ENCODE measurements around the gene SNF8. TPM values are rescaled to one million over a fixed set of nuclear protein-coding genes. Genes with fewer than 3 reads are reported as not detected.
A peak's percentile ranks its signal among the peaks of the same experiment; 100 is the strongest.

The SNF8 gene
- total and polyA plus RNA-seq, 9 of the 15 experiments (the other 6 are each of a cell fraction or from before 2014, with no cell fraction given) = 6.9 to 149 (median 117) TPM

- peak; percentile 41 for TF ChIP-seq MAFF (IDR thresholded peaks at IDR 0.05; ENCODE audit: low read length)
- TF ChIP-seq ZBTB1 (CRISPR knock-in tag; IDR thresholded peaks at IDR 0.05; ENCODE audit: borderline replicate concordance, low read depth) = no peak
- no peak for TF ChIP-seq PHTF2 (CRISPR knock-in tag; IDR thresholded peaks at IDR 0.05)
- TF ChIP-seq THAP7 (CRISPR knock-in tag; IDR thresholded peaks at IDR 0.05) = no peak
- no peak for TF ChIP-seq CHD7 (IDR thresholded peaks at IDR 0.05; ENCODE audit: low read depth, low read length)
- TF ChIP-seq ZNF263 (CRISPR knock-in tag; IDR thresholded peaks at IDR 0.05; ENCODE audit: borderline replicate concordance) = no peak
- TF ChIP-seq ZFP91 (CRISPR knock-in tag; IDR thresholded peaks at IDR 0.05) = 0 out of 2 replicates have a peak, but pooled peaks have one; percentile 13
- no peak for TF ChIP-seq CREBBP (IDR thresholded peaks at IDR 0.05; ENCODE audit: low read depth, low read length)
- no peak for TF ChIP-seq E2F8 (IDR thresholded peaks at IDR 0.05; ENCODE audit: low read depth, partially characterized antibody)
- no peak for TF ChIP-seq ZNF175 (CRISPR knock-in tag; IDR thresholded peaks at IDR 0.05; ENCODE audit: low read depth)
- no peak for TF ChIP-seq MAFK (IDR thresholded peaks at IDR 0.05; ENCODE audit: low read length)
- no peak for TF ChIP-seq ZNF354B (CRISPR knock-in tag; IDR thresholded peaks at IDR 0.05)
Measured at GRCh38 chr17:48907713-48908046, 37.0 kb downstream of the SNF8 start (continued).
